Bronchial epithelial cell (primary cell): ENCODE data around the gene FHIT. TPM values are rescaled to one million over a fixed set of nuclear protein-coding genes. Genes with fewer than 3 reads are reported as not detected.
A peak's percentile ranks its signal among the peaks of the same experiment; 100 is the strongest.

Experiments
- DNase-seq: peaks from one replicate; pipeline ENCODE4 v3.0.0-alpha.2; 2010; ENCODE audit warnings: low read depth
- FAIRE-seq: peaks from 2 replicates; lab custom pipeline; 2011; peaks lifted over from hg19 to GRCh38; lab: Jason Lieb, UNC
- H3K27me3 ChIP-seq: 2 replicates; pipeline ENCODE4 v1.5.1; 2011; ENCODE audit warnings: low read length; ENCODE audit not compliant: control insufficient read depth, insufficient read depth
- H3K36me3 ChIP-seq: 2 replicates; pipeline ENCODE4 v1.5.1; 2011; ENCODE audit warnings: low read length; ENCODE audit not compliant: control insufficient read depth, insufficient read depth
- H3K4me3 ChIP-seq: 2 replicates; pipeline ENCODE4 v1.5.1; 2011; ENCODE audit warnings: mild to moderate bottlenecking, low read depth, low read length, control low read depth
- total RNA-seq: library from RNA; depleted of rRNA; stranded (reverse); fragments of >200 nt; gene quantifications from 2 replicates; pipeline ENCODE4 v1.2.1, GENCODE V29; 2014
- TF ChIP-seq, protein P1 (sequence below): IDR thresholded peaks from 2 replicates; pipeline ENCODE4 v1.5.1; 2011; ENCODE audit warnings: mild to moderate bottlenecking, moderate library complexity, low read length, control low read depth, inconsistent platforms; ENCODE audit not compliant: insufficient read depth, severe bottlenecking

The FHIT gene
- total RNA-seq, 1 donor from 2014 or later = 1.6 TPM

DNA sequence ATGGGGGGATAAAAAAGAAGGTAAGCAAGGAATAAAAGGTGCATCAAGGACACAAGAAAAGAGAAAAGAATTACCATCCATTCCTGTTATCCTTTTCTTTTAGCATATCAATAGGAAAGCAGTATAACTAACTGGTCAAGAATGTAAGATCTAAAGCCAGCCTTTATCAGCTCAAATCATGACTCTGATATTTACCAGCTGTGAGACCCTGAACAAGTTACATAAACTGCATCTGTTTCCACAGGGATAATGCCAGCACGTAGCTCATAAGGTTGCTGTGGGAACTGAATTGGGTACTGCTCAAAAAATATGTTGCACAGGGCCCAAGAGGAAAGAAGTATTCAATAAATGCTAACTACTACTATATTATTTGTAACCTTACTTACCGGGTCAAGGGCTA is 1109.2 kb downstream of the FHIT start:
- FAIRE-seq (no peak), DNase-seq (no peak)
- no peaks in the 10 kb centered on the region for H3K27me3 ChIP-seq
- H3K36me3 ChIP-seq = no peaks in the 10 kb centered on the region
- no peak overlapping the region for H3K4me3 ChIP-seq
- TF ChIP-seq, protein P1, sequence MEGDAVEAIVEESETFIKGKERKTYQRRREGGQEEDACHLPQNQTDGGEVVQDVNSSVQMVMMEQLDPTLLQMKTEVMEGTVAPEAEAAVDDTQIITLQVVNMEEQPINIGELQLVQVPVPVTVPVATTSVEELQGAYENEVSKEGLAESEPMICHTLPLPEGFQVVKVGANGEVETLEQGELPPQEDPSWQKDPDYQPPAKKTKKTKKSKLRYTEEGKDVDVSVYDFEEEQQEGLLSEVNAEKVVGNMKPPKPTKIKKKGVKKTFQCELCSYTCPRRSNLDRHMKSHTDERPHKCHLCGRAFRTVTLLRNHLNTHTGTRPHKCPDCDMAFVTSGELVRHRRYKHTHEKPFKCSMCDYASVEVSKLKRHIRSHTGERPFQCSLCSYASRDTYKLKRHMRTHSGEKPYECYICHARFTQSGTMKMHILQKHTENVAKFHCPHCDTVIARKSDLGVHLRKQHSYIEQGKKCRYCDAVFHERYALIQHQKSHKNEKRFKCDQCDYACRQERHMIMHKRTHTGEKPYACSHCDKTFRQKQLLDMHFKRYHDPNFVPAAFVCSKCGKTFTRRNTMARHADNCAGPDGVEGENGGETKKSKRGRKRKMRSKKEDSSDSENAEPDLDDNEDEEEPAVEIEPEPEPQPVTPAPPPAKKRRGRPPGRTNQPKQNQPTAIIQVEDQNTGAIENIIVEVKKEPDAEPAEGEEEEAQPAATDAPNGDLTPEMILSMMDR = no peak

- Histone ChIP-seq H3K36me3 (no peaks in the 10 kb centered on the region), H3K4me3 (no peak overlapping the region), H3K27me3 (no peaks in the 10 kb centered on the region)
- FAIRE-seq = no peak
- DNase-seq = no peak
- TF ChIP-seq, protein P1 = no peak
Measured at GRCh38 chr3:60140160-60140559, 1111.1 kb downstream of the FHIT start.

- DNase-seq (no peak), FAIRE-seq (no peak)
- TF ChIP-seq, protein P1 = no peak
- H3K4me3 ChIP-seq = no peak overlapping the region
- H3K27me3 ChIP-seq = no peaks in the 10 kb centered on the region
- H3K36me3 ChIP-seq = no peaks in the 10 kb centered on the region
Measured at GRCh38 chr3:60136601-60137000, 1114.7 kb downstream of the FHIT start.

DNA sequence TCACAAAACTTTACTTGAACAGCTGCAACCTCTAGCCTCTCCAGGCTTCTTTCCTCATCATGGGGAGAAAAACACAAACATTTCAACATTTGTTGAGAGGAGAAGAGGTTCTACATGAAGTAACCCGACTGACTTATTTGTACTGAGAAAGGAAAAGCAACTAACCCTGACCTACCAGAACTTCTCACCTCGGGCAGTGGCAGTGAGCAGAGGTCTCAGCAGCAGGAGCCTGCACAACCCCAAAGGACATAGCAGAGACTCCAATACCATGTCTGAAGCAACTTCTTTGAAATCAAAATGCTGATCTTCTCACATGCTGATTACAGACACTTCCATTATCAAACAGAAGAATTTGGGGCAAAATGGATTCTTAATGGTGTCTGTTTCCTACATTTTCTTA is 1115.8 kb downstream of the FHIT start:
- FAIRE-seq = no peak
- Histone ChIP-seq H3K27me3 (no peaks in the 10 kb centered on the region), H3K36me3 (no peaks in the 10 kb centered on the region), H3K4me3 (no peak overlapping the region)
- TF ChIP-seq, protein P1 = no peak
- DNase-seq = no peak

- H3K27me3 ChIP-seq = no peaks in the 10 kb centered on the region
- no peak overlapping the region for H3K4me3 ChIP-seq
- FAIRE-seq (no peak), DNase-seq (peak; percentile 25)
- no peaks in the 10 kb centered on the region for H3K36me3 ChIP-seq
- TF ChIP-seq, protein P1 = no peak
Measured at GRCh38 chr3:60133269-60134162, 1117.7 kb downstream of the FHIT start.

- Histone ChIP-seq H3K36me3 (no peaks in the 10 kb centered on the region), H3K27me3 (no peaks in the 10 kb centered on the region), H3K4me3 (no peak overlapping the region)
- TF ChIP-seq, protein P1 = no peak
- no peak for DNase-seq
- no peak for FAIRE-seq
Measured at GRCh38 chr3:60131618-60132017, 1119.6 kb downstream of the FHIT start.
